IMR-90 (cell line): ENCODE results near the gene AOPEP. TPM values are rescaled to one million over a fixed set of nuclear protein-coding genes. Genes with fewer than 3 reads are reported as not detected.

Source experiments
- ATAC-seq: fragments of 200-7000 bp; cut with Tn5 transposase; 2 replicates; pipeline ENCODE4 v1.9.1; 2020; ENCODE audit warnings: low read depth, mild to moderate bottlenecking, moderate library complexity
- BruUV-seq: library from RNA; stranded (reverse); fragments of 400-500 nt; replicated peaks from 2 replicates; lab custom pipeline; 2021; lab: Mats Ljungman, UMichigan
- CTCF ChIA-PET: fragments of 300-600 bp; formaldehyde crosslinking; extraction: SDS; loops from one replicate; lab custom pipeline; 2021; ENCODE audit warnings: antibody characterized with exemption; lab: Yijun Ruan, JAX
- POLR2A ChIA-PET: fragments of 300-600 bp; sonication (Branson Sonifier 250); formaldehyde crosslinking; loops from one replicate; lab custom pipeline; 2022; ENCODE audit warnings: antibody characterized with exemption; ENCODE audit not compliant: unreplicated experiment; lab: Charles Lee
- DNase-seq: peaks from one replicate; pipeline ENCODE4 v3.0.0; 2013
- H2AFZ ChIP-seq: replicated peaks from 2 replicates; pipeline ENCODE3; 2013; ENCODE audit warnings: low read length, mild to moderate bottlenecking; ENCODE audit not compliant: poor library complexity
- H2AK5ac ChIP-seq: 2 replicates; pipeline ENCODE4 v1.6.1; 2013; ENCODE audit warnings: low read depth, low read length, inconsistent platforms
- H2AK9ac ChIP-seq: replicated peaks from 2 replicates; pipeline ENCODE3; 2013; ENCODE audit warnings: mild to moderate bottlenecking, low read depth, low read length, moderate library complexity; ENCODE audit not compliant: poor library complexity
- H2BK120ac ChIP-seq: 2 replicates; pipeline ENCODE4 v1.6.1; 2013; ENCODE audit warnings: low read depth, low read length, inconsistent platforms
- H2BK15ac ChIP-seq: 3 replicates; pipeline ENCODE4 v1.6.1; 2013; ENCODE audit warnings: low read depth, low read length, inconsistent platforms
- H2BK20ac ChIP-seq: 2 replicates; pipeline ENCODE4 v1.6.1; 2013; ENCODE audit warnings: low read depth, mild to moderate bottlenecking, inconsistent platforms, low read length, moderate library complexity
- H2BK5ac ChIP-seq: 2 replicates; pipeline ENCODE4 v1.6.1; 2013; ENCODE audit warnings: mild to moderate bottlenecking, low read depth, low read length, inconsistent platforms; ENCODE audit not compliant: poor library complexity, severe bottlenecking
- H3K14ac ChIP-seq: replicated peaks from 2 replicates; pipeline ENCODE4 v1.6.1; 2013; ENCODE audit warnings: low read depth, low read length, inconsistent platforms
- H3K18ac ChIP-seq: 2 replicates; pipeline ENCODE4 v1.6.1; 2013; ENCODE audit warnings: low read depth, low read length, control low read depth
- H3K23ac ChIP-seq: 2 replicates; pipeline ENCODE4 v1.6.1; 2013; ENCODE audit warnings: low read depth, low read length, inconsistent platforms
- H3K27ac ChIP-seq: 2 replicates; pipeline ENCODE4 v1.5.1; 2013; ENCODE audit warnings: mild to moderate bottlenecking, control low read depth, low read length; ENCODE audit not compliant: insufficient read depth
- H3K27me3 ChIP-seq: 2 replicates; pipeline ENCODE4 v1.6.1; 2013; ENCODE audit warnings: low read length; ENCODE audit not compliant: control insufficient read depth, insufficient read depth
- H3K36me3 ChIP-seq: 2 replicates; pipeline ENCODE4 v1.6.1; 2013; ENCODE audit warnings: low read length, mixed read lengths; ENCODE audit not compliant: control insufficient read depth, insufficient read depth
- H3K4ac ChIP-seq: 2 replicates; pipeline ENCODE4 v1.6.1; 2013; ENCODE audit warnings: low read depth, low read length, inconsistent platforms
- H3K4me1 ChIP-seq: 2 replicates; pipeline ENCODE4 v1.6.1; 2013; ENCODE audit warnings: low read length, mixed read lengths; ENCODE audit not compliant: control insufficient read depth, insufficient read depth
- H3K4me2 ChIP-seq: 2 replicates; pipeline ENCODE4 v1.6.1; 2013; ENCODE audit warnings: low read depth, mild to moderate bottlenecking, control low read depth, low read length, moderate library complexity
- H3K4me3 ChIP-seq: 2 replicates; pipeline ENCODE4 v1.5.1; 2013; ENCODE audit warnings: low read depth, mild to moderate bottlenecking, control low read depth, low read length, moderate library complexity; ENCODE audit not compliant: insufficient read depth
- H3K56ac ChIP-seq: 2 replicates; pipeline ENCODE4 v1.6.1; 2013; ENCODE audit warnings: low read length, inconsistent platforms; ENCODE audit not compliant: insufficient read depth; ENCODE audit errors: extremely low read depth
- H3K79me1 ChIP-seq, 2 experiments: 2 replicates each; pipeline ENCODE4 v1.6.1; 2013; ENCODE audit warnings: low read length in 2 of 2, inconsistent platforms in 1 of 2, low read depth in 1 of 2
- H3K9ac ChIP-seq: 2 replicates; pipeline ENCODE4 v1.6.1; 2013; ENCODE audit warnings: low read depth, low read length, control low read depth
- H3K9me1 ChIP-seq: 2 replicates; pipeline ENCODE4 v1.6.1; 2013; ENCODE audit warnings: low read length, inconsistent platforms; ENCODE audit not compliant: insufficient read depth
- H3K9me3 ChIP-seq: 2 replicates; pipeline ENCODE4 v1.6.1; 2013; ENCODE audit warnings: low read length; ENCODE audit not compliant: control insufficient read depth, insufficient read depth
- H4K20me1 ChIP-seq: 2 replicates; pipeline ENCODE4 v1.6.1; 2013; ENCODE audit warnings: low read length, inconsistent platforms; ENCODE audit not compliant: insufficient read depth
- H4K5ac ChIP-seq: 2 replicates; pipeline ENCODE4 v1.6.1; 2013; ENCODE audit warnings: mild to moderate bottlenecking, low read depth, low read length, control low read depth
- H4K8ac ChIP-seq, 2 experiments: 2 replicates each; pipeline ENCODE4 v1.6.1; 2013; ENCODE audit warnings: low read depth in 2 of 2, low read length in 2 of 2, control low read depth in 1 of 2, inconsistent platforms in 1 of 2
- H4K91ac ChIP-seq: 2 replicates; pipeline ENCODE4 v1.6.1; 2013; ENCODE audit warnings: low read depth, low read length, inconsistent platforms; ENCODE audit not compliant: insufficient read depth
- MAZ ChIP-seq: IDR thresholded peaks from 2 replicates; pipeline ENCODE4 v1.6.1; 2012; ENCODE audit warnings: low read depth, mild to moderate bottlenecking, low read length, improper control_type of control experiment, moderate library complexity, borderline replicate concordance
- MXI1 ChIP-seq: IDR thresholded peaks from 2 replicates; pipeline ENCODE4 v1.6.1; 2012; ENCODE audit warnings: low read depth, mild to moderate bottlenecking, low read length, moderate library complexity, borderline replicate concordance
- RAD21 ChIP-seq: IDR thresholded peaks from 2 replicates; pipeline ENCODE4 v1.6.1; 2012; ENCODE audit warnings: low read length, improper control_type of control experiment
- RFX5 ChIP-seq: IDR thresholded peaks from 2 replicates; pipeline ENCODE4 v1.8.0; 2012; ENCODE audit warnings: low read depth, mild to moderate bottlenecking, low read length, moderate library complexity
- WGBS, 2 experiments: methylation state at CpG; one replicate each; pipeline versions ENCODE4 v1.1.5 to v1.1.7; 2013; ENCODE audit warnings: missing lambda C conversion rate in 2 of 2; ENCODE audit not compliant: insufficient read length in 1 of 2; ENCODE audit errors: extremely low coverage in 2 of 2; 5-methylcytosine and 5-hydroxymethylcytosine counted together
- dilution Hi-C: fragments of 300-500 bp; cut with HindIII; formaldehyde crosslinking; loops from one replicate; pipeline ENCODE4 v1.14.3; 2018; ENCODE audit warnings: low sequenced_read_pairs; ENCODE audit not compliant: unreplicated experiment
- in situ Hi-C: fragments of 300-500 bp; cut with MboI; formaldehyde crosslinking; loops from 3 replicates; pipeline ENCODE4 v1.14.3; 2019; ENCODE audit warnings: low sequenced_read_pairs, inconsistent platforms, mixed read lengths
- intact Hi-C: fragments of 100-400 bp; cut with micrococcal nuclease; formaldehyde crosslinking; loops from 2 replicates; pipeline ENCODE4 v1.10.0; 2022
- polyA plus RNA-seq, 3 experiments: library from polyadenylated mRNA; depleted of rRNA; stranded (reverse); fragments of >200 nt; gene quantifications; 2 replicates each; pipeline ENCODE4 v1.2.3, GENCODE V29; 2012; ENCODE audit warnings: low replicate concordance in 1 of 3
- total RNA-seq: library from RNA; depleted of rRNA; stranded (reverse); fragments of >200 nt; gene quantifications from 2 replicates; pipeline ENCODE4 v1.2.3, GENCODE V29; 2012

AOPEP gene
- total and polyA plus RNA-seq, 2 of the 4 experiments (the other 2 are of a cell fraction): 34.9 to 38.7 TPM

GRCh38 chr9:94982211-94982610 is 255.7 kb downstream of the AOPEP start:
- no peak overlapping the region for H4K91ac ChIP-seq
- H3K27me3 ChIP-seq: no peaks in the 10 kb centered on the region
- no peak overlapping the region for H3K27ac ChIP-seq
- WGBS, 2 experiments: no CpG with 5 or more reads among the region's 6 CpGs
- no TSS peak for BruUV-seq
- H3K9me1 ChIP-seq: no peaks in the 10 kb centered on the region; the same call in 1 of the 2 replicates
- H3K18ac ChIP-seq: no peak overlapping the region
- no peak for TF ChIP-seq MXI1
- no peak for TF ChIP-seq RAD21
- TF ChIP-seq RFX5: no peak
- no peak for TF ChIP-seq MAZ
- no peak overlapping the region for H3K14ac ChIP-seq
- no peak overlapping the region for H2BK15ac ChIP-seq
- ChIA-PET POLR2A (no interaction called here), CTCF (no interaction called here)
- DNase-seq: no peak
- H4K20me1 ChIP-seq: no peaks in the 10 kb centered on the region
- no peaks in the 10 kb centered on the region for H3K4me1 ChIP-seq
- no peak overlapping the region for H3K4ac ChIP-seq
- no peaks in the 10 kb centered on the region for H3K9me3 ChIP-seq
- H3K23ac ChIP-seq: no peak overlapping the region
- H2BK120ac ChIP-seq: no peak overlapping the region
- peak overlapping the region; percentile 62 for H2AK9ac ChIP-seq
- H2AFZ ChIP-seq: no peak overlapping the region
- no peak overlapping the region for H4K8ac ChIP-seq
- no peak overlapping the region for H3K9ac ChIP-seq
- ATAC-seq: no peak
- dilution Hi-C loops: no loop called here
- H2BK20ac ChIP-seq: no peak overlapping the region
- no peak overlapping the region for H4K5ac ChIP-seq
- no peak overlapping the region for H3K4me2 ChIP-seq
- in situ Hi-C loops: no loop called here
- H3K36me3 ChIP-seq: no peaks in the 10 kb centered on the region
- intact Hi-C loops: no loop called here
- no peak overlapping the region for H3K56ac ChIP-seq
- H2AK5ac ChIP-seq: no peak overlapping the region
- no peak overlapping the region for H3K4me3 ChIP-seq
- H2BK5ac ChIP-seq: no peak overlapping the region
- no peaks in the 10 kb centered on the region; a peak in 1 of 4 replicates for H3K79me1 ChIP-seq
